Measurements from ENCODE around the gene PTPRT.

PTPRT gene

DNA sequence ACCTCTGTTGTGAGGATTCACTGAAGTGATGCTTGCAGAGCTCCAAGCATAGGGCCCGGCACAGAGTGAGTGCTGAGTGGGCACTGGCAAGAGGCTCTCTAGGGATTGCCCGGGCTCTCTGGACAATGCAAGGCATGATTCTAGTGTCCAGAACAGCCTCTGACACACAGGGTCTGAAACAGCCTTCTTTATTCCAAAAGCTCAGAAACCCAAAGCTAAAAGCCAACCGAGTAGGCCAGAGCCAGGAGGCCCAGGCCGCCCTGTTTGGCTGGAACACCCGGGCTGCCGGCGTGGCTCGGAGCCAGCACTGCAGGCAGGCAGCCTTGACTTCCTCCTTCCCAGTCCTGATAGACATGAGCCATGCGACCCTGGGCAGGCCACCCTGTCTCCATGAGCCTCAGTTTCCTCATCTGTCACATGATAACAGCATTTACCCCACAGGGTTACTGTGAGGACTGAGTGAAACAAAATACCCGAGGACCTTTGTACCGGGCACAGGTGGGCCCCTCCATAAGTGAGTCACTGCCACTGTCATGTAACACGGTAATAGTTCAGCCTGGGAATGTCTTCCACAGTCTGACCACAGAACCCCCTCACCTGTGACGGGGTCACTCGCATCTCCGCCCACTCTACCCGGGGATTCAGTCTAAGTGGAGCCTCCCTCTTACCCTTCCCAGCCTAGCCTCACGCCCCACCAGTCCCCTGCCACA is 51.5 kb downstream of the PTPRT start:
- no peak overlapping the region for H3K18ac ChIP-seq (ENCODE audit: low read length)
- no peaks in the 10 kb centered on the region for H3K4me1 ChIP-seq (ENCODE audit: control insufficient read depth, low read depth, low read length)
- DNase-seq: no peak
- no peak overlapping the region for H2BK15ac ChIP-seq (replicated peaks; ENCODE audit: low read depth)
- no peak overlapping the region for H2BK5ac ChIP-seq (ENCODE audit: low read length)
- H3K23ac ChIP-seq (ENCODE audit: low read length): no peak overlapping the region
- H3K27ac ChIP-seq (ENCODE audit: low read depth, low read length): no peak overlapping the region
- no peak overlapping the region for H3K4me3 ChIP-seq (ENCODE audit: low read length)
- no peak overlapping the region for H3K4me2 ChIP-seq (ENCODE audit: low read length)
- H2BK120ac ChIP-seq (ENCODE audit: low read depth, low read length): no peak overlapping the region
- no peak overlapping the region for H3K56ac ChIP-seq (ENCODE audit: low read length)
- WGBS (ENCODE audit: extremely low coverage, insufficient coverage, low lambda C conversion rate): no CpG with 5 or more reads among the region's 17 CpGs
- H4K8ac ChIP-seq (ENCODE audit: low read depth, low read length): no peak overlapping the region
- no peak overlapping the region for H3K4ac ChIP-seq (ENCODE audit: low read depth, low read length)
- no peaks in the 10 kb centered on the region for H3K36me3 ChIP-seq (ENCODE audit: control insufficient read depth, insufficient read depth, low read length)
- H3K27me3 ChIP-seq (ENCODE audit: insufficient read depth, low read length, poor library complexity): no peaks in the 10 kb centered on the region
- no peaks in the 10 kb centered on the region for H3K79me1 ChIP-seq (ENCODE audit: low read length)
- no peak overlapping the region for H4K5ac ChIP-seq (ENCODE audit: low read length)
- no peak overlapping the region for H2AK5ac ChIP-seq (ENCODE audit: low read length)
- no peaks in the 10 kb centered on the region for H3K79me2 ChIP-seq (ENCODE audit: control insufficient read depth, insufficient read depth, low read length)
- H3K9ac ChIP-seq (ENCODE audit: low read length): no peak overlapping the region

- Histone ChIP-seq H3K79me2 (ENCODE audit: control insufficient read depth, insufficient read depth, low read length) (no peaks in the 10 kb centered on the region), H3K4me2 (ENCODE audit: low read length) (no peak overlapping the region), H3K4me3 (ENCODE audit: low read length) (no peak overlapping the region), H3K36me3 (ENCODE audit: control insufficient read depth, insufficient read depth, low read length) (no peaks in the 10 kb centered on the region), H3K79me1 (ENCODE audit: low read length) (no peaks in the 10 kb centered on the region), H2BK120ac (ENCODE audit: low read depth, low read length) (no peak overlapping the region), H3K56ac (ENCODE audit: low read length) (no peak overlapping the region), H3K23ac (ENCODE audit: low read length) (no peak overlapping the region), H2AK5ac (ENCODE audit: low read length) (no peak overlapping the region), H4K5ac (ENCODE audit: low read length) (no peak overlapping the region), H2BK15ac (replicated peaks; ENCODE audit: low read depth) (no peak overlapping the region), H2BK5ac (ENCODE audit: low read length) (no peak overlapping the region), H3K18ac (ENCODE audit: low read length) (no peak overlapping the region), H3K27me3 (ENCODE audit: insufficient read depth, low read length, poor library complexity) (no peaks in the 10 kb centered on the region), H3K9ac (ENCODE audit: low read length) (no peak overlapping the region), H3K27ac (ENCODE audit: low read depth, low read length) (no peak overlapping the region), H4K8ac (ENCODE audit: low read depth, low read length) (no peak overlapping the region), H3K4ac (ENCODE audit: low read depth, low read length) (no peak overlapping the region), H3K4me1 (ENCODE audit: control insufficient read depth, low read depth, low read length) (no peaks in the 10 kb centered on the region)
- DNase-seq: no peak
- WGBS (ENCODE audit: extremely low coverage, insufficient coverage, low lambda C conversion rate): no CpG with 5 or more reads among the region's 1 CpG
These were observed 52.5 kb downstream of the PTPRT start for GRCh38 chr20:43137160-43137559.

DNA sequence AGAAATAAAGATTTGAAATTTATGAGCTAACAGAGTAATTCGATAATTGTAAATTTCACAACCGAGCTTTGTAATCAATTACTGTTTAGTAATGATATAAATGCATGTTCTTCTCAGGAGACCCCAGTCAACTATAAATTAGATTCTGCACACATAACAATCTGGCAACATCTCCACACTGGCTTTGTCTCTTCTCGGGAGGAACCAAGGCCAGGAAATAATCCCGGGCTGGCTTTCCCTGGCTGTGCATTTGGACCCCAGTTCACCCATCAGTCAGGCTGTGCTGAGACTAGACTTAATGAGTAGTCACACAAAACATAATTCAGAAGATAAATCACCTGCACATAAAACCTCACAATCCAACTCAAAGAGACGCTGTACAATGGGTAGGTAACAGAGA is 65.5 kb downstream of the PTPRT start:
- Histone ChIP-seq H3K4me1 (ENCODE audit: control insufficient read depth, low read depth, low read length) (no peaks in the 10 kb centered on the region), H3K4me3 (ENCODE audit: low read length) (no peak overlapping the region), H3K79me1 (ENCODE audit: low read length) (no peaks in the 10 kb centered on the region), H3K18ac (ENCODE audit: low read length) (no peak overlapping the region), H3K4me2 (ENCODE audit: low read length) (no peak overlapping the region), H3K36me3 (ENCODE audit: control insufficient read depth, insufficient read depth, low read length) (no peaks in the 10 kb centered on the region), H3K9ac (ENCODE audit: low read length) (no peak overlapping the region), H3K79me2 (ENCODE audit: control insufficient read depth, insufficient read depth, low read length) (no peaks in the 10 kb centered on the region), H2BK15ac (replicated peaks; ENCODE audit: low read depth) (no peak overlapping the region), H3K27me3 (ENCODE audit: insufficient read depth, low read length, poor library complexity) (no peaks in the 10 kb centered on the region), H3K56ac (ENCODE audit: low read length) (no peak overlapping the region), H2BK5ac (ENCODE audit: low read length) (no peak overlapping the region), H3K23ac (ENCODE audit: low read length) (no peak overlapping the region), H2BK120ac (ENCODE audit: low read depth, low read length) (no peak overlapping the region), H3K4ac (ENCODE audit: low read depth, low read length) (no peak overlapping the region), H4K5ac (ENCODE audit: low read length) (no peak overlapping the region), H3K27ac (ENCODE audit: low read depth, low read length) (no peak overlapping the region), H4K8ac (ENCODE audit: low read depth, low read length) (no peak overlapping the region), H2AK5ac (ENCODE audit: low read length) (no peak overlapping the region)
- no peak for DNase-seq
- WGBS (ENCODE audit: extremely low coverage, insufficient coverage, low lambda C conversion rate): no CpG with 5 or more reads among the region's 5 CpGs

DNA sequence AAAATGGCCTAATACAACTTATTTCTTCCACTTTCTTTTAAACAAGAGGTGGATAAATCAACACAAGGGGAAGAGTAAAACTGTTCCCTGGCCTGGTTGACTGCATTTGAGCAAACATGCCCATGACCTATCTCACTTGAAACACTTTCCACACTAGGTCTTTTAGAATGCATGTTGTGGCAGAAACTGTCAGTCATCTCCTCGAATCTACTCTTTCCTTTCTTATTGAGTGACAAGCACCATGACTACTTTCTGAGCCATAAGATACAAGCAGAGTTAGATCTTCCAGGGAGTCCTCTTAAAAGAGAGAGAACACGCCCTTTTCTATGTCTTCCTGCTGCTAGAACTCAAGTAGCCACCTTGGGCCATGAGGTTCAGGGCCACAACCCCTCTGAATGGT is 66.5 kb downstream of the PTPRT start:
- Histone ChIP-seq H3K4me3 (ENCODE audit: low read length) (no peak overlapping the region), H2AK5ac (ENCODE audit: low read length) (no peak overlapping the region), H3K23ac (ENCODE audit: low read length) (no peak overlapping the region), H2BK5ac (ENCODE audit: low read length) (no peak overlapping the region), H3K4me2 (ENCODE audit: low read length) (no peak overlapping the region), H3K36me3 (ENCODE audit: control insufficient read depth, insufficient read depth, low read length) (no peaks in the 10 kb centered on the region), H3K27me3 (ENCODE audit: insufficient read depth, low read length, poor library complexity) (no peaks in the 10 kb centered on the region), H3K4me1 (ENCODE audit: control insufficient read depth, low read depth, low read length) (no peaks in the 10 kb centered on the region), H3K9ac (ENCODE audit: low read length) (no peak overlapping the region), H3K18ac (ENCODE audit: low read length) (no peak overlapping the region), H2BK15ac (replicated peaks; ENCODE audit: low read depth) (no peak overlapping the region), H3K4ac (ENCODE audit: low read depth, low read length) (no peak overlapping the region), H3K79me1 (ENCODE audit: low read length) (no peaks in the 10 kb centered on the region), H3K79me2 (ENCODE audit: control insufficient read depth, insufficient read depth, low read length) (no peaks in the 10 kb centered on the region), H4K8ac (ENCODE audit: low read depth, low read length) (no peak overlapping the region), H3K56ac (ENCODE audit: low read length) (no peak overlapping the region), H4K5ac (ENCODE audit: low read length) (no peak overlapping the region), H3K27ac (ENCODE audit: low read depth, low read length) (no peak overlapping the region), H2BK120ac (ENCODE audit: low read depth, low read length) (no peak overlapping the region)
- no peak for DNase-seq
- WGBS (ENCODE audit: extremely low coverage, insufficient coverage, low lambda C conversion rate): no CpG with 5 or more reads among the region's 2 CpGs

- no peak for DNase-seq
- no peak overlapping the region for H3K9ac ChIP-seq (ENCODE audit: low read length)
- H2AK5ac ChIP-seq (ENCODE audit: low read length): no peak overlapping the region
- no peak overlapping the region for H4K5ac ChIP-seq (ENCODE audit: low read length)
- H3K27ac ChIP-seq (ENCODE audit: low read depth, low read length): no peak overlapping the region
- no peak overlapping the region for H3K18ac ChIP-seq (ENCODE audit: low read length)
- WGBS (ENCODE audit: extremely low coverage, insufficient coverage, low lambda C conversion rate): no CpG with 5 or more reads among the region's 2 CpGs
- no peak overlapping the region for H2BK120ac ChIP-seq (ENCODE audit: low read depth, low read length)
- no peak overlapping the region for H3K23ac ChIP-seq (ENCODE audit: low read length)
- no peak overlapping the region for H3K4ac ChIP-seq (ENCODE audit: low read depth, low read length)
- no peaks in the 10 kb centered on the region for H3K79me2 ChIP-seq (ENCODE audit: control insufficient read depth, insufficient read depth, low read length)
- H3K56ac ChIP-seq (ENCODE audit: low read length): no peak overlapping the region
- no peaks in the 10 kb centered on the region for H3K27me3 ChIP-seq (ENCODE audit: insufficient read depth, low read length, poor library complexity)
- no peak overlapping the region for H3K4me2 ChIP-seq (ENCODE audit: low read length)
- no peaks in the 10 kb centered on the region for H3K36me3 ChIP-seq (ENCODE audit: control insufficient read depth, insufficient read depth, low read length)
- no peak overlapping the region for H2BK5ac ChIP-seq (ENCODE audit: low read length)
- H3K4me1 ChIP-seq (ENCODE audit: control insufficient read depth, low read depth, low read length): no peaks in the 10 kb centered on the region
- H3K4me3 ChIP-seq (ENCODE audit: low read length): no peak overlapping the region
- H4K8ac ChIP-seq (ENCODE audit: low read depth, low read length): no peak overlapping the region
- no peaks in the 10 kb centered on the region for H3K79me1 ChIP-seq (ENCODE audit: low read length)
- H2BK15ac ChIP-seq (replicated peaks; ENCODE audit: low read depth): no peak overlapping the region
These were observed 70.0 kb downstream of the PTPRT start for GRCh38 chr20:43119720-43120119.

DNA sequence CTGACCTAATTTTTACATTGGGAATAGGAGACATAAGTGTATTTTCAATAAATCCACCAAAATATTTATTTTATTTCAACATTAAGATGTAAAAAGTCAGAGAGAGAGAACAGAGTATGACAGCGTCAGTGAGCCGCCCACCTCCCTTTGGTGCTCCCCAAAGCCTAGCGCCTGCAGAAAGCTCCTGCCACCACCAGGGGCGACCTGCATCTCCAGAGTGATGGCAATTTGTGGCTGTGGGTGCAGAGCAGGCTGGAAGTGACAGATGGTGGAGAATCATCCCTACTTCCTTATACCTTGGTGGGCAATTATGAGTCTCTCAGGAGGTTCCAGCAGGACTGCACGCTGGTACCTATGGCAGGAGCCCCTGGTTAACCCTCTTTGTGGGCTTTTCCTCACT is 87.3 kb downstream of the PTPRT start:
- no peak overlapping the region for H4K5ac ChIP-seq (ENCODE audit: low read length)
- no peaks in the 10 kb centered on the region for H3K79me2 ChIP-seq (ENCODE audit: control insufficient read depth, insufficient read depth, low read length)
- no peak overlapping the region for H3K9ac ChIP-seq (ENCODE audit: low read length)
- no peak overlapping the region for H4K8ac ChIP-seq (ENCODE audit: low read depth, low read length)
- no peak overlapping the region for H3K4ac ChIP-seq (ENCODE audit: low read depth, low read length)
- H2BK5ac ChIP-seq (ENCODE audit: low read length): no peak overlapping the region
- no peaks in the 10 kb centered on the region for H3K27me3 ChIP-seq (ENCODE audit: insufficient read depth, low read length, poor library complexity)
- H2BK120ac ChIP-seq (ENCODE audit: low read depth, low read length): no peak overlapping the region
- no peak overlapping the region for H2BK15ac ChIP-seq (replicated peaks; ENCODE audit: low read depth)
- no peak overlapping the region for H3K4me2 ChIP-seq (ENCODE audit: low read length)
- DNase-seq: peak; percentile 51
- H3K79me1 ChIP-seq (ENCODE audit: low read length): no peaks in the 10 kb centered on the region
- H3K18ac ChIP-seq (ENCODE audit: low read length): no peak overlapping the region
- no peaks in the 10 kb centered on the region for H3K36me3 ChIP-seq (ENCODE audit: control insufficient read depth, insufficient read depth, low read length)
- H3K4me3 ChIP-seq (ENCODE audit: low read length): no peak overlapping the region
- no peaks in the 10 kb centered on the region for H3K4me1 ChIP-seq (ENCODE audit: control insufficient read depth, low read depth, low read length)
- H3K23ac ChIP-seq (ENCODE audit: low read length): no peak overlapping the region
- WGBS (ENCODE audit: extremely low coverage, insufficient coverage, low lambda C conversion rate): no CpG with 5 or more reads among the region's 5 CpGs
- H3K27ac ChIP-seq (ENCODE audit: low read depth, low read length): no peak overlapping the region
- H2AK5ac ChIP-seq (ENCODE audit: low read length): no peak overlapping the region
- no peak overlapping the region for H3K56ac ChIP-seq (ENCODE audit: low read length)

Data from mesendoderm (in vitro differentiated cells).